Measurements from ENCODE around the gene DBN1.
"Not testable (repeated sequence)": the region's sequence is repeated elsewhere in the genome, so short reads cannot be mapped to it uniquely, and the experiment has no call there.

DBN1 gene

DNA sequence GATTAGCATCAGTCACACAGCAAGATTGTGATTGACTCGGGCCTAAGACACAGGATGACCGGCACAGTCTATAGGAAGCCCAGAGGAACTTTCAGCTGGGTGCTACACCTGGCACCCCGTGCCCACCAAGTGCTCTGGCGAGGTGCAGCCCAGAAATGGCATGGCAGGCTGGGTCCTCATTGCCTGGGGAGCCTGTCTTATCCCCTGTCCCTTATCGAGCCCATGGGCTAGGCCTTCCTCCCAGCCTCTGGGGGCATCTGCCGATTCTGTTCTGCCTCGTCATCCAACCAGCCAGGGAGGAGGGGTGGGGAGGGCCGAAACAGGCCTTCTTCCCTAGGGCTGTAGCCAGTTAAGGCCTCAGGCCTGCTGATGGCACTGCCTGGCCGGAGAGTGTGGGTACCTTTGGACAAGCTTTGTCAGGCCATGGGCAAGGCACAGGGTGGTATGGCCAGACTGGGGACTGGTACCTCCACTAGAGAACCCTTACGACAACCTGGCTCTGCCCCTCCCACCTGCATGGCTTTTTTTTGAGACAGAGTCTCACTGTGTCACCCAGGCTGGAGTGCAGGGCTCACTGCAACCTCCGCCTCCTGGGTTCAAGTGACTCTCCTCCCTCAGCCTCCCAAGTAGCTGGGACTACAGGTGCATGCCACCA is 45.4 kb downstream of the DBN1 start:
- DNase-seq, result no peak

GRCh38 chr5:177427211-177427822 is 46.1 kb downstream of the DBN1 start:
- DNase-seq, result no peak

DNA sequence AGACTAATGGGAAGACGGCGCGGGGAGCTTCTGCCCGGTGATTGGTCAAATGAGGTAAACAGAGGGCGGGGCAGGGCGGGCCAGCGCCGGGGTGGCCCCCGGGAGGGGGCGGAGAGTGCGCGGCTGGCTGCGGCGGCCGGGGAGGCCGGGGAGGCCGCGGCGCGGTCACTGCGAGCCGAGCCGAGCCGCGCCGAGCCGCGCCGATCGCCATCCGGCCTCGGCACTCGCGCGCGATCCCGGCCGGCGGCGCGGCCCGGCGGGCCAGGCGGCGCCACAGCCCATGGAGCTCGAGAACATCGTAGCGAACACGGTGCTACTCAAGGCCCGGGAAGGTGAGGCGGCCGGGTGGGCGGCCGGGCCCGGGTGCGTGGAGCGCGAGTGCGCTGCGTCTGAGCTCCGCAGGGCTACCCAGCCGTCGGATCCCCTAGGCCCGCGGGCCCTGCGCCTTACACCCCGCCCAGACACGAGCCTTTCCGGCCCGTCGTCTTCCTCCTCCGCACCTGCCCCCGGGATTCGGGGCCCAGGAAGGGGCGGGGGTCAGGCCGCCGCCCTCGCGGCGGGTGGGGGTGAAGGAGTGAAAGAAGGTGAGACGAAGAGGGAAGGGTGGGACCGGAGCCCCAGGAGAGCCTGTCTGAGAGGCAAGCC is 46.7 kb downstream of the DBN1 start, which contains the start of gene GRK6:
Gene GRK6, plus strand, starts transcription at position 111 of the 645 bp plus-strand sequence. Its CDS starts 170 bp downstream, at position 281.
- DNase-seq, result peak; percentile 55

DNA sequence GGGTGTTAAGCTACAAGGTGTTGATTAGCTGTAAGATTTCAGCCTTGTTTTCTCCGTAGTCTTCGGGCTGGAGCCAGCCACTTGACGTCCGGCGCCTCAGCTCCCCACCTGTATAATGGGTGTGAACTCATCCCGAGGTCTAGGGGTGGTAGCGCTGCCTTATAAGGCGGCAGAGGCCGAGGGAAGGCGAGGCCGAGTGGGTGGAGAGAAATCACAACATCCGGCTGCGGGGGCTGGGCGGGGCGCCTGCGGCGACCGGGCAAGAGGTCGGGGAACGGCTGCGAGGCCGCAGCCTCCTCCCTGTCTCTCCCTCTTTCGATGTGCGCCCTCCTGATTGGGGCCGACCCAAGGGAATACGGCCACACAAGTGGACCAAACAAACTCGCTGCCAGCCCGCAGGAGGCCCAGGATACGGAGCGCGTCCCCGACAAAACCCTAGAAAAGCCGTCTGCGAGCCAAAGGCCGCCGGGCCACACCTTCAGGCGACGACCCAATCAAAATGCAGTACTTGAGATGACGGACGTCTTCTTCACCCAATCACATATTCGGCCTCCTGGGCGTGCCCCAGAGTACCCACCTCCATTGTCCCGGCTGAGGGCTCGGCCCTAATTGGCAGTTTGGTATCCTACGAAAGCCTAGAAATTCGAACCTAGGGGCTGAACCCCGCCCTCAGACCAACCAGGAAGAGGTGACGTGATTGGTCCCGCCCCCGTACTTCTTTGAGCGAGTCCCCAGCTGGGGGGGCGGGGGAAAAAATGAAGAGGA is 47.5 kb downstream of the DBN1 start:
- peak; percentile 100 for DNase-seq

DNA sequence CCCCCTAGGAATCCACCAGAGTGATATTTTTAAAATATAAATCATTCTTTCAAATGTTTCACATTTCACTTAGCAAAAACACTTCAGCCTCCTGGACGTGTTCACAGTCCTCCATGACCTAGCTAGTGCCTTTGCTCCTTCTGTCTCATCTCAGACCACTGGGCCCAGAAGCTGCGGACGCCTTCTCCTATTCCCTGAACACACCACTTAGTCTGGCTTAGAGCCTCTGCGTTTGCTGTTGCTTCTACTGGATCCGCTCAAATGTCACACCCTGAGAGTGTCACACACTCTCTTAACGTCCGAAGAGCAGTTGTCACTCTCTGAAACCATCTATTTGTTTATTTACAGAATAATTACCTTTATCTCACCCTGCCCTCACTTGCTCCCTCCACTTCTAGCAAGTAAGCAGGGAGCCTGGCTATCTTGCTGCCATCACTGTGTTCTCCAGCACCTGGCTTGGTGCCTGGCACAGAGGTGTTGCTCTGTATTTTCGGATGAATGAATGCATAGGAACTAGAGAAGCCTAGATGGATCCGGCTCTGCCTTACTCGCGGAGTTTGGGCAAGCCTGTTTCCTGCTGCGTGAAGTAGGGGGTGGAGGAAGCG is 48.1 kb downstream of the DBN1 start:
- no peak for DNase-seq

GRCh38 chr5:177423671-177424070 is 49.8 kb downstream of the DBN1 start:
- no peak for DNase-seq

DNA sequence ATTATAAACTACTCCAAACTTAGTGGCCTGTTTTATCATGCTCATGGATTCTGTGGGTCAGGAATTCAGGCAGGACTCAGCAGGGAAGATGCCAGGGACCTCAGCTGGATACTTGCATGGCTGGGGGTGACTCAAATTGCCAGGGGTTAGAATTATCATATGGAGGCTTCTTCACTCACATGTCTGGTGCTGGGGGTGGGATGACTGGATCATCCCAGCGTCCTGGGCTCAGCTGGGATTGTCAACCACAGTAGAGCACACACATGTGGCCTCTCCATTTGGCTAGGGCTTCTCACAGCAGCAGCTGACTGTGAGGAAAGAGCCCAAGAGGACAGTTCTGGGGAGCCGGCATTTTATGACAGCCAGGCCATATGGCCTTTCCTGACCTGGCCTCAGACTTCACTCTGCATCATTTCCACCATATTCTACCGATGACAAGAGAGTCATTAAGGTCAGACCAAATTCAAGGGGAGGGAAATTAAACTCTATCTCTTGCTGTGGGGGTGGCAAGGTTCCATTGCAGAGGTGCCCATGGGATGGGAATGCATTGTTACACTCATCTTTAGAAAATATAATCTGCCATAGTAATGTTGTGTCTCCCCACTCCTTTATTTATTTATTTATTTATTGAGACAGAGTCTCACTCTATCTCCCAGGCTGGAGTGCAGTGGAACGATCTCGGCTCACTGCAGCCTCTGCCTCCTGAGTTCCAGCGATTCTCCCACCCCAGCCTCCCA is 52.2 kb downstream of the DBN1 start:
- DNase-seq, result no peak

GRCh38 chr5:177420472-177420871 is 53.0 kb downstream of the DBN1 start:
- not testable (repeated sequence) for DNase-seq

DNA sequence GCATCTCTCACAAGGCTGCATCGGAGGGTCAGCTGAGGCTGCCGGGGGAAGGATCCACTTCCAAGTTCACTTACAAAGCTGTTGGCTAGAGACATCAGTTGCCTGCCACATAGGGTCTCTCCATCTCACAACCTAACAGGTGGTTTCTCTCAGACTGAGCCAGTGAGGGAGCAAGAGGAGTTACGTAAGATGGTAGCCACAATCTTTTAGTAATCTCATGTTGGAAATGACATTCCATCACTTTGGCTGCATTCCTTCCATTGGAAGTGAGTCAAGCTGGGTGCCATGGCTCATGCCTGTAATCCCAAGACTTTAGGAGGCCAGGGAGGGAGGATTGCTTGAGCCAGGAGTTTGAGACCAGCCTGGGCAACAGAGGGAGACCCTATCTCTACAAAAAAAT is 54.4 kb downstream of the DBN1 start:
- no peak for DNase-seq

DNA sequence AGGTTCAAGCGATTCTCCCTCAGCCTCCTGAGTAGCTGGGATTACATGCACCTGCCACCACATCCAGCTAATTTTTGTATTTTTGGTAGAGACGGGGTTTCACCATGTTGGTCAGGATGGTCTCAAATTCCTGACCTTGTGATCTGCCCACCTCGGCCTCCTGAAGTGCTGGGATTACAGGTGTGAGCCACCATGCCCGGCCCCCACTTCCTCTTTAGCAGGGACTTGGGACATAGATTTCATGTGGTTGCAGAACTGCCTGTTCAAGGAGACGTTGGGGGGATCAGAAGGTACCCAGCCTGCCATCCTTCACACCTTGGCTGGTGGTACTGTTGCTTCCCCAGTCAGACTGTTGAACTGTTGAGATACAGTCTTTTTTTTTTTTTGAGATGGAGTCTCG is 56.4 kb downstream of the DBN1 start:
- not testable (repeated sequence) for DNase-seq

DNA sequence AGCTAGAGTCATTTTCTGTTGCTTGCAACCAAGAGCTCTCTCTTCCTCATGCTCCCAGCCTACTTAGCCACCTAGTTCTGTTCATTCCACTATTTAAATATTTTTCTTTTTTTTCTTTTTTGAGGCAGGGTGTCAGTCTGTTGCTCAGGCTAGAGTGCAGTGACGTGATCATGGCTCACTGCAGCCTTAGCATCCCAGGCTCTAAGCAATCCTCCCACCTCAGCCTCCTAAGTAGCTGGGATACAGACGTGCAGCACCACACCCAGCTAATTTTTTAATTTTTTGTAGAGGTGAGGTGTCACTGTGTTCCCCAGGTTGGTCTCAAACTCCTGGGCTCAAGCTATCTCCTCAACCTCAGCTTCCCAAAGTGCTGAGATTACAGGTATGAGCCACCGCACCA is 59.0 kb downstream of the DBN1 start:
- DNase-seq, result no peak

GRCh38 chr5:177412603-177413233 is 60.7 kb downstream of the DBN1 start:
- no peak for DNase-seq

DNA sequence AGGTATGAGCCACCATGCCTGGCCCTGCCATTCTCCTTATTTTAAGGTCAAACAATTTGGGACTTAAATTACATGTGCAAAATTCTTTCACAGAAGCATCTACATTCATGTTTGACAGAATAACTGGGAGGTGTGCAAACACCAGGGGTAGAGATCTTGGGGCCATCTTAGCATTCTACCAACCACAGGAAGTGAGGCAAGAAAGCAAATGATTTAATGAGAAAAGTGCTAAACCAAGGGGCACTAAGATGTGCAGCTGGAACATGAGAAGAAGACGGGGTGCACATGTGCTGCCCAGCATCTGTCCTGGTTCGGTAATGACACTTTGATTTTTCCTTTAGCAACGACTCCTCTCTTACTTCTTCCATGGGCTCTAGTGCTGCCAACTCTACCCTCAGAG is 62.9 kb downstream of the DBN1 start:
- DNase-seq, result no peak

GRCh38 chr5:177409043-177409801 is 64.2 kb downstream of the DBN1 start, which contains the start of gene F12:
TSS of gene F12 (minus strand) at chr5:177409564. CDS start at chr5:177409527, 37 bp downstream.
- no peak for DNase-seq
